Measurements from ENCODE around the gene FAM13C. TPM values are rescaled to one million over a fixed set of nuclear protein-coding genes. Genes with fewer than 3 reads are reported as not detected.

The FAM13C gene
- polyA plus RNA-seq, 1 of the 3 experiments (the other 2 are of a cell fraction) = 7.6 TPM

DNA sequence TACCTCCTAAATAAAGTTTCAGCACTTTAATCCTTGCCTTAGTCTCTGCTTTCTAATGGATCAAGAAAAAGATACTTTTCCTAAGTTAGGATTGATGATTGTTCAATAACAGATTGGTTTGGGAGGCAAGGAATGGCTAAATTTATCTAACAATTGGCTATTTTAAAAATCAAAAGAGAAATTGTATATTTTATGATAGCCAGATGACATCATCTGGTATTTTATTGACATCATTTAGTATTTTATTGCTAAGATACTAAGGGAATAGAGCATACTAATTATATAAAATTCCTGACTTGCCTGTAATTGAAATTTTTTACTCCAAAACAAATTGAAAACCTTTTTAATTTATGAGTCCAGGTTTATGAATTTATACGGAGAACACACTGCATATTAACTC, 19.3 kb upstream of the FAM13C start:
- H3K4me2 ChIP-seq = no peak overlapping the region
- no peaks in the 10 kb centered on the region for H3K79me2 ChIP-seq (ENCODE audit: insufficient read depth)
- H4K20me1 ChIP-seq (ENCODE audit: insufficient read depth) = no peaks in the 10 kb centered on the region
- H3F3A ChIP-seq (replicated peaks; ENCODE audit: insufficient read depth) = peaks cover 8% of the 10 kb centered on the region
- DNase-seq = no peak
- POLR2A ChIA-PET = no interaction called here
- TF ChIP-seq SIN3A (IDR thresholded peaks at IDR 0.05; ENCODE audit: borderline replicate concordance, low read depth, low read length) (no peak), JUND (IDR thresholded peaks at IDR 0.05) (no peak), EP300 (IDR thresholded peaks at IDR 0.05; ENCODE audit: borderline replicate concordance in 1 of 2, low read depth in 1 of 2, low read length in 1 of 2) (no peak), CHD2 (IDR thresholded peaks at IDR 0.05; ENCODE audit: low read length, partially characterized antibody) (no peak), GABPA (IDR thresholded peaks at IDR 0.05; ENCODE audit: low read depth) (no peak), MXI1 (IDR thresholded peaks at IDR 0.05; ENCODE audit: low read depth, low read length) (no peak), FOSL2 (IDR thresholded peaks at IDR 0.05; ENCODE audit: borderline replicate concordance, low read depth) (no peak)
- TF ChIP-seq, protein P1, sequence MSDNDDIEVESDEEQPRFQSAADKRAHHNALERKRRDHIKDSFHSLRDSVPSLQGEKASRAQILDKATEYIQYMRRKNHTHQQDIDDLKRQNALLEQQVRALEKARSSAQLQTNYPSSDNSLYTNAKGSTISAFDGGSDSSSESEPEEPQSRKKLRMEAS (IDR thresholded peaks at IDR 0.05; ENCODE audit: low read depth) = no peak
- TF ChIP-seq, protein P2, sequence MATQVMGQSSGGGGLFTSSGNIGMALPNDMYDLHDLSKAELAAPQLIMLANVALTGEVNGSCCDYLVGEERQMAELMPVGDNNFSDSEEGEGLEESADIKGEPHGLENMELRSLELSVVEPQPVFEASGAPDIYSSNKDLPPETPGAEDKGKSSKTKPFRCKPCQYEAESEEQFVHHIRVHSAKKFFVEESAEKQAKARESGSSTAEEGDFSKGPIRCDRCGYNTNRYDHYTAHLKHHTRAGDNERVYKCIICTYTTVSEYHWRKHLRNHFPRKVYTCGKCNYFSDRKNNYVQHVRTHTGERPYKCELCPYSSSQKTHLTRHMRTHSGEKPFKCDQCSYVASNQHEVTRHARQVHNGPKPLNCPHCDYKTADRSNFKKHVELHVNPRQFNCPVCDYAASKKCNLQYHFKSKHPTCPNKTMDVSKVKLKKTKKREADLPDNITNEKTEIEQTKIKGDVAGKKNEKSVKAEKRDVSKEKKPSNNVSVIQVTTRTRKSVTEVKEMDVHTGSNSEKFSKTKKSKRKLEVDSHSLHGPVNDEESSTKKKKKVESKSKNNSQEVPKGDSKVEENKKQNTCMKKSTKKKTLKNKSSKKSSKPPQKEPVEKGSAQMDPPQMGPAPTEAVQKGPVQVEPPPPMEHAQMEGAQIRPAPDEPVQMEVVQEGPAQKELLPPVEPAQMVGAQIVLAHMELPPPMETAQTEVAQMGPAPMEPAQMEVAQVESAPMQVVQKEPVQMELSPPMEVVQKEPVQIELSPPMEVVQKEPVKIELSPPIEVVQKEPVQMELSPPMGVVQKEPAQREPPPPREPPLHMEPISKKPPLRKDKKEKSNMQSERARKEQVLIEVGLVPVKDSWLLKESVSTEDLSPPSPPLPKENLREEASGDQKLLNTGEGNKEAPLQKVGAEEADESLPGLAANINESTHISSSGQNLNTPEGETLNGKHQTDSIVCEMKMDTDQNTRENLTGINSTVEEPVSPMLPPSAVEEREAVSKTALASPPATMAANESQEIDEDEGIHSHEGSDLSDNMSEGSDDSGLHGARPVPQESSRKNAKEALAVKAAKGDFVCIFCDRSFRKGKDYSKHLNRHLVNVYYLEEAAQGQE (IDR thresholded peaks at IDR 0.05; ENCODE audit: low read depth, low read length) = no peak
- no peaks in the 10 kb centered on the region for H3K9me3 ChIP-seq
- no peak overlapping the region for H3K9ac ChIP-seq
- WGBS (ENCODE audit: low lambda C conversion rate) = 74% methylated on average over 1 of the region's 1 CpG
- peaks cover 3 to 4% of the 10 kb centered on the region in 2 experiments; a peak in 3 of 4 replicates for H3K4me1 ChIP-seq (ENCODE audit: control insufficient read depth in 1 of 2, insufficient read depth in 2 of 2, low read depth in 1 of 2, low read length in 1 of 2)
- no peak overlapping the region for H3K27ac ChIP-seq (ENCODE audit: low read depth in 2 of 2, low read length in 1 of 2)
- H3K9me2 ChIP-seq = no peaks in the 10 kb centered on the region; the same call in 1 of the 2 replicates
- H3K36me3 ChIP-seq (replicated peaks in 1 of 2; ENCODE audit: control insufficient read depth in 1 of 2, insufficient read depth in 2 of 2, low read length in 1 of 2) = no peaks in the 10 kb centered on the region
- H3K27me3 ChIP-seq (ENCODE audit: insufficient read depth) = no peaks in the 10 kb centered on the region
- H2AFZ ChIP-seq (ENCODE audit: low read depth) = no peak overlapping the region
- H3K4me3 ChIP-seq (ENCODE audit: low read depth in 2 of 2, low read length in 1 of 2) = no peak overlapping the region
- CTCF ChIA-PET = no interaction called here

DNA sequence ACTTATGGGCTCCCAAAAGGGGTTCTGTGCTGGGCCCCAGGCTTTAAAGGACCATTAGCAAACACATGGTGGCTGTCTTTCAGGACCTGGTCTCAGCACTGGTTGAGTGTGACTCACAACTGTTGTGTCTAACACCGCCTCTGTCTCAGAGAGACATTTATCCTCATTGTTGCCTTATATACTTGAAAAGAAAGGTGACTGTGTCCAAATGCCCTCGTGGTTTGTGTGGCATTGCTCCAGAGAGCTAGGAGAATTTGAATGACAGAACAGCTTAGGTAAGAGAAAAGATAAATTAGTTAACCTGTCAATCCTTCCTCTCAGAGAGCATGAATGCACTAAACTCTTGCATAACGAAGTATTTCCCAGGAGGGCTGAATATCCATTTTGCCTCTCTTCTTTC, 14.5 kb upstream of the FAM13C start:
- no peak overlapping the region for H3K4me3 ChIP-seq (ENCODE audit: low read depth in 2 of 2, low read length in 1 of 2)
- H3F3A ChIP-seq (replicated peaks; ENCODE audit: insufficient read depth) = no peaks in the 10 kb centered on the region
- H3K9me3 ChIP-seq = no peaks in the 10 kb centered on the region
- H3K4me1 ChIP-seq (ENCODE audit: control insufficient read depth in 1 of 2, insufficient read depth in 2 of 2, low read depth in 1 of 2, low read length in 1 of 2) = peaks cover 0 to 4% of the 10 kb centered on the region in 2 experiments; a peak in 3 of 4 replicates
- no peaks in the 10 kb centered on the region for H3K79me2 ChIP-seq (ENCODE audit: insufficient read depth)
- no peak overlapping the region for H3K4me2 ChIP-seq
- no peaks in the 10 kb centered on the region for H3K27me3 ChIP-seq (ENCODE audit: insufficient read depth)
- no peak overlapping the region for H2AFZ ChIP-seq (ENCODE audit: low read depth)
- DNase-seq = no peak
- 78% methylated on average over 3 of the region's 3 CpGs for WGBS (ENCODE audit: low lambda C conversion rate)
- no peaks in the 10 kb centered on the region for H3K36me3 ChIP-seq (replicated peaks in 1 of 2; ENCODE audit: control insufficient read depth in 1 of 2, insufficient read depth in 2 of 2, low read length in 1 of 2)
- H4K20me1 ChIP-seq (ENCODE audit: insufficient read depth) = no peaks in the 10 kb centered on the region
- no peak overlapping the region for H3K27ac ChIP-seq (ENCODE audit: low read depth in 2 of 2, low read length in 1 of 2)
- POLR2A ChIA-PET = no interaction called here
- CTCF ChIA-PET = no interaction called here
- H3K9me2 ChIP-seq = no peaks in the 10 kb centered on the region; the same call in 1 of the 2 replicates
- H3K9ac ChIP-seq = no peak overlapping the region
- no peak for TF ChIP-seq TEAD4 (IDR thresholded peaks at IDR 0.05; ENCODE audit: borderline replicate concordance, insufficient read depth)
